Measurements from ENCODE around the gene PSTPIP2. TPM values are rescaled to one million over a fixed set of nuclear protein-coding genes. Genes with fewer than 3 reads are reported as not detected.
"Not testable (repeated sequence)": the region's sequence is repeated elsewhere in the genome, so short reads cannot be mapped to it uniquely, and the experiment has no call there.

The PSTPIP2 gene
- polyA plus RNA-seq, 2 of the 4 experiments (the other 2 are of a cell fraction), result 0.10 to 0.19 TPM

DNA sequence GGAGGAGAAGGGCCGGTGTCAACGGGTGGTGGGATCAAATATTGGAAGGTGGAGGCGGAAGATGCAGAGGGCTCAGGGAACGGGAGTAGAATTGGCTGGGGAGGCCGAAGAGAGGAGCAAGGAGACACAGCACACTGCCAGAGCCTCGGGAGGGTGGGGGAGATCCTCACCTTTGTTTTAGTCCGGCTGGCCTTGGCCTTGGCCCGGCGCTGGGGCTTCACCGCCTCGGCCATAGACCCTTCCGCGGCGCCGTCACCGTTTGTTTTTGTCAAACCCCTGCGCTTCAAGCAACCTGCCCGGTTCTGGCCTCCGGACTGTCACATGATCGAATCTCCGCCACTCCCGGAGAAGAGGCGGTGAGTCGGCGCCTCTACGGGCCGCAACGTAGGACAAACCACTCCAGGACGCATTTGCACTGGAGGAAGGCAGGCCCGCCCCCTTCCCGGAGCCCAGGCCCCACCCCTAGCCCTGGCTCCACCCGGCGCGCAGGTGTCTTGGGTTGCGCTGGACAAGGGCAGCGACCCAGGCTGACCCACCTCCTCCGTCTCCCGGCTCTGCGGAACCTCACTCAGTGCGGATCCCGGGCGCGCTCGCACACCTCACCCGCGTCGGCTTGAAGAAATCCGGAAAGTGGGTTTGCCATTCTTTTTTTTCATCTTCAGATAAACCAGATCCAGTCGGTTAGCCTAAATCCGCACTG, 104.9 kb downstream of the PSTPIP2 start, which contains the start of gene EPG5:
EPG5 (minus strand) TSS at position 323 of the 700 bp plus-strand sequence; CDS start at position 233, 90 bp downstream.
- FAIRE-seq, result no peak
- no peaks in the 10 kb centered on the region for H3K9me3 ChIP-seq
- CTCF ChIA-PET, result no interaction called here

DNA sequence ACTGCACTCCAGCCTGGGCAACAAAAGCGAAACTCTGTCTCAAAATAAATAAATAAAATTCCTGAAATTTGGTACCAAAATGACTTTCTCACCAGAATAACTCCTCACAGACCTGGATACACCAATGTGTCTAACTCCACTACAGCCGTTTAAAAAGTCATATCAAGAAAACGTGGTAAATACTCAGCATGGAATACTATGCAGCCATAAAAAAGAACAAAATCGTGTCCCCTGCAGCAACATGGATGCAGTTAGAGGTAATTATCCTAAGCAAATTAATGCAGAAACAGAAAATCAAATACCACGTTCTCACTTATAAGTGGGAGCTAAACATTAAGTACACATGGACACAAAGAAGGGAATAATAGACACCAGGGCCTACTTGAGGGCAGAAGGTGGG, 107.1 kb downstream of the PSTPIP2 start:
- ATAC-seq; DNase-seq (ENCODE audit: low read depth in 1 of 2, low spot score in 1 of 2); FAIRE-seq; H3K27ac ChIP-seq; H3K9me3 ChIP-seq; H3K4me2 ChIP-seq; H3K4me3 ChIP-seq; H3K4me1 ChIP-seq; CTCF ChIA-PET; POLR2A ChIA-PET: not testable (repeated sequence)
- 60% methylated on average over 5 of the region's 5 CpGs for WGBS (ENCODE audit: missing lambda C conversion rate)

More for the DNA sequence above, 104.9 kb downstream of the PSTPIP2 start, which contains the start of gene EPG5:
- Histone ChIP-seq H3K4me2 (peak within 1 kb of the TSS; percentile 94), H3K27ac (peak within 1 kb of the TSS; percentile 66 to 90), H3K4me3 (peak within 1 kb of the TSS; percentile 83), H3K4me1 (no peaks in the 10 kb centered on the region)
- TF ChIP-seq, protein P1, sequence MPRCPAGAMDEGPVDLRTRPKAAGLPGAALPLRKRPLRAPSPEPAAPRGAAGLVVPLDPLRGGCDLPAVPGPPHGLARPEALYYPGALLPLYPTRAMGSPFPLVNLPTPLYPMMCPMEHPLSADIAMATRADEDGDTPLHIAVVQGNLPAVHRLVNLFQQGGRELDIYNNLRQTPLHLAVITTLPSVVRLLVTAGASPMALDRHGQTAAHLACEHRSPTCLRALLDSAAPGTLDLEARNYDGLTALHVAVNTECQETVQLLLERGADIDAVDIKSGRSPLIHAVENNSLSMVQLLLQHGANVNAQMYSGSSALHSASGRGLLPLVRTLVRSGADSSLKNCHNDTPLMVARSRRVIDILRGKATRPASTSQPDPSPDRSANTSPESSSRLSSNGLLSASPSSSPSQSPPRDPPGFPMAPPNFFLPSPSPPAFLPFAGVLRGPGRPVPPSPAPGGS (IDR thresholded peaks at IDR 0.05), result 0 out of 3 replicates have a peak, but pooled peaks have one; percentile 33
- TF ChIP-seq HOXA7 (CRISPR knock-in tag; IDR thresholded peaks at IDR 0.05) (no peak), RARB (CRISPR knock-in tag; IDR thresholded peaks at IDR 0.05) (no peak), CHD4 (IDR thresholded peaks at IDR 0.05; ENCODE audit: borderline replicate concordance) (no peak), EP300 (IDR thresholded peaks at IDR 0.05) (no peak), POLR2A (IDR thresholded peaks at IDR 0.05; ENCODE audit: low read length) (peak; percentile 48), MYC (IDR thresholded peaks at IDR 0.05; ENCODE audit: borderline replicate concordance, low read length) (no peak), JUN (IDR thresholded peaks at IDR 0.05) (peak in 1 of 2 experiments; percentile 45; a peak in 1 of 5 replicates), FOSB (CRISPR knock-in tag; IDR thresholded peaks at IDR 0.05) (no peak), KDM5A (IDR thresholded peaks at IDR 0.05) (peak; percentile 79; the same call in 1 of the 2 replicates), KDM1A (IDR thresholded peaks at IDR 0.05; ENCODE audit: low read depth) (no peak), POLR2AphosphoS2 (conservative IDR thresholded peaks at IDR 0.05; ENCODE audit: low read length) (no peak), PHF8 (IDR thresholded peaks at IDR 0.05; ENCODE audit: borderline replicate concordance, low read depth) (peak; percentile 27; the same call in 1 of the 2 replicates), CHD2 (IDR thresholded peaks at IDR 0.05; ENCODE audit: low read length, partially characterized antibody) (no peak), RNF2 (IDR thresholded peaks at IDR 0.05; ENCODE audit: borderline replicate concordance, low read depth) (no peak), SREBF2 (IDR thresholded peaks at IDR 0.05) (no peak), RAD21 (conservative IDR thresholded peaks at IDR 0.05 in 1 of 2, IDR thresholded peaks at IDR 0.05 in 1 of 2) (no peak), JUNB (IDR thresholded peaks at IDR 0.05) (no peak), HDAC2 (IDR thresholded peaks at IDR 0.05) (no peak), TP53 (CRISPR knock-in tag; IDR thresholded peaks at IDR 0.05) (no peak), FOSL2 (IDR thresholded peaks at IDR 0.05) (no peak), FOSL2 (CRISPR knock-in tag; IDR thresholded peaks at IDR 0.05) (no peak; the same call in 1 of the 2 replicates), NR3C1 (IDR thresholded peaks at IDR 0.05) (no peak), CBX2 (IDR thresholded peaks at IDR 0.05; ENCODE audit: borderline replicate concordance, low read depth) (no peak), BHLHE40 (IDR thresholded peaks at IDR 0.05; ENCODE audit: low read depth, low read length) (no peak), MAFK (IDR thresholded peaks at IDR 0.05; ENCODE audit: partially characterized antibody) (no peak)
- TF ChIP-seq, protein P2, sequence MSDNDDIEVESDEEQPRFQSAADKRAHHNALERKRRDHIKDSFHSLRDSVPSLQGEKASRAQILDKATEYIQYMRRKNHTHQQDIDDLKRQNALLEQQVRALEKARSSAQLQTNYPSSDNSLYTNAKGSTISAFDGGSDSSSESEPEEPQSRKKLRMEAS (IDR thresholded peaks at IDR 0.05), result peak; percentile 66
- TF ChIP-seq, protein P3, sequence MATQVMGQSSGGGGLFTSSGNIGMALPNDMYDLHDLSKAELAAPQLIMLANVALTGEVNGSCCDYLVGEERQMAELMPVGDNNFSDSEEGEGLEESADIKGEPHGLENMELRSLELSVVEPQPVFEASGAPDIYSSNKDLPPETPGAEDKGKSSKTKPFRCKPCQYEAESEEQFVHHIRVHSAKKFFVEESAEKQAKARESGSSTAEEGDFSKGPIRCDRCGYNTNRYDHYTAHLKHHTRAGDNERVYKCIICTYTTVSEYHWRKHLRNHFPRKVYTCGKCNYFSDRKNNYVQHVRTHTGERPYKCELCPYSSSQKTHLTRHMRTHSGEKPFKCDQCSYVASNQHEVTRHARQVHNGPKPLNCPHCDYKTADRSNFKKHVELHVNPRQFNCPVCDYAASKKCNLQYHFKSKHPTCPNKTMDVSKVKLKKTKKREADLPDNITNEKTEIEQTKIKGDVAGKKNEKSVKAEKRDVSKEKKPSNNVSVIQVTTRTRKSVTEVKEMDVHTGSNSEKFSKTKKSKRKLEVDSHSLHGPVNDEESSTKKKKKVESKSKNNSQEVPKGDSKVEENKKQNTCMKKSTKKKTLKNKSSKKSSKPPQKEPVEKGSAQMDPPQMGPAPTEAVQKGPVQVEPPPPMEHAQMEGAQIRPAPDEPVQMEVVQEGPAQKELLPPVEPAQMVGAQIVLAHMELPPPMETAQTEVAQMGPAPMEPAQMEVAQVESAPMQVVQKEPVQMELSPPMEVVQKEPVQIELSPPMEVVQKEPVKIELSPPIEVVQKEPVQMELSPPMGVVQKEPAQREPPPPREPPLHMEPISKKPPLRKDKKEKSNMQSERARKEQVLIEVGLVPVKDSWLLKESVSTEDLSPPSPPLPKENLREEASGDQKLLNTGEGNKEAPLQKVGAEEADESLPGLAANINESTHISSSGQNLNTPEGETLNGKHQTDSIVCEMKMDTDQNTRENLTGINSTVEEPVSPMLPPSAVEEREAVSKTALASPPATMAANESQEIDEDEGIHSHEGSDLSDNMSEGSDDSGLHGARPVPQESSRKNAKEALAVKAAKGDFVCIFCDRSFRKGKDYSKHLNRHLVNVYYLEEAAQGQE (IDR thresholded peaks at IDR 0.05), result no peak
- TF ChIP-seq, protein P4, sequence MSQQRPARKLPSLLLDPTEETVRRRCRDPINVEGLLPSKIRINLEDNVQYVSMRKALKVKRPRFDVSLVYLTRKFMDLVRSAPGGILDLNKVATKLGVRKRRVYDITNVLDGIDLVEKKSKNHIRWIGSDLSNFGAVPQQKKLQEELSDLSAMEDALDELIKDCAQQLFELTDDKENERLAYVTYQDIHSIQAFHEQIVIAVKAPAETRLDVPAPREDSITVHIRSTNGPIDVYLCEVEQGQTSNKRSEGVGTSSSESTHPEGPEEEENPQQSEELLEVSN (IDR thresholded peaks at IDR 0.05; ENCODE audit: borderline replicate concordance, low read depth), result no peak
- TF ChIP-seq, protein P5, sequence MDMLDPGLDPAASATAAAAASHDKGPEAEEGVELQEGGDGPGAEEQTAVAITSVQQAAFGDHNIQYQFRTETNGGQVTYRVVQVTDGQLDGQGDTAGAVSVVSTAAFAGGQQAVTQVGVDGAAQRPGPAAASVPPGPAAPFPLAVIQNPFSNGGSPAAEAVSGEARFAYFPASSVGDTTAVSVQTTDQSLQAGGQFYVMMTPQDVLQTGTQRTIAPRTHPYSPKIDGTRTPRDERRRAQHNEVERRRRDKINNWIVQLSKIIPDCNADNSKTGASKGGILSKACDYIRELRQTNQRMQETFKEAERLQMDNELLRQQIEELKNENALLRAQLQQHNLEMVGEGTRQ (IDR thresholded peaks at IDR 0.05), result peak; percentile 76
- TF ChIP-seq, protein P6, sequence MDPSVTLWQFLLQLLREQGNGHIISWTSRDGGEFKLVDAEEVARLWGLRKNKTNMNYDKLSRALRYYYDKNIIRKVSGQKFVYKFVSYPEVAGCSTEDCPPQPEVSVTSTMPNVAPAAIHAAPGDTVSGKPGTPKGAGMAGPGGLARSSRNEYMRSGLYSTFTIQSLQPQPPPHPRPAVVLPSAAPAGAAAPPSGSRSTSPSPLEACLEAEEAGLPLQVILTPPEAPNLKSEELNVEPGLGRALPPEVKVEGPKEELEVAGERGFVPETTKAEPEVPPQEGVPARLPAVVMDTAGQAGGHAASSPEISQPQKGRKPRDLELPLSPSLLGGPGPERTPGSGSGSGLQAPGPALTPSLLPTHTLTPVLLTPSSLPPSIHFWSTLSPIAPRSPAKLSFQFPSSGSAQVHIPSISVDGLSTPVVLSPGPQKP (IDR thresholded peaks at IDR 0.05; ENCODE audit: low read depth, low read length), result no peak
- TF ChIP-seq, protein P7, sequence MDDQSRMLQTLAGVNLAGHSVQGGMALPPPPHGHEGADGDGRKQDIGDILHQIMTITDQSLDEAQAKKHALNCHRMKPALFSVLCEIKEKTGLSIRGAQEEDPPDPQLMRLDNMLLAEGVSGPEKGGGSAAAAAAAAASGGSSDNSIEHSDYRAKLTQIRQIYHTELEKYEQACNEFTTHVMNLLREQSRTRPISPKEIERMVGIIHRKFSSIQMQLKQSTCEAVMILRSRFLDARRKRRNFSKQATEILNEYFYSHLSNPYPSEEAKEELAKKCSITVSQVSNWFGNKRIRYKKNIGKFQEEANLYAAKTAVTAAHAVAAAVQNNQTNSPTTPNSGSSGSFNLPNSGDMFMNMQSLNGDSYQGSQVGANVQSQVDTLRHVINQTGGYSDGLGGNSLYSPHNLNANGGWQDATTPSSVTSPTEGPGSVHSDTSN (IDR thresholded peaks at IDR 0.05), result no peak; the same call in 1 of the 2 replicates
- POLR2A ChIA-PET, result no interaction called here
- ATAC-seq (peak; percentile 99), DNase-seq (ENCODE audit: low read depth in 1 of 2, low spot score in 1 of 2) (peak; percentile 74 to 94)
- 0% methylated on average over 30 of the region's 50 CpGs for WGBS (ENCODE audit: missing lambda C conversion rate)
